GM18520 (cell line): Measurements from ENCODE around the gene MAP2.

ENCODE experiments used
- ATAC-seq: cut with Tn5 transposase; IDR thresholded peaks from one replicate; pipeline ENCODE4 v1.9.1; 2021; ENCODE audit not compliant: unreplicated experiment

MAP2 gene, protein sequence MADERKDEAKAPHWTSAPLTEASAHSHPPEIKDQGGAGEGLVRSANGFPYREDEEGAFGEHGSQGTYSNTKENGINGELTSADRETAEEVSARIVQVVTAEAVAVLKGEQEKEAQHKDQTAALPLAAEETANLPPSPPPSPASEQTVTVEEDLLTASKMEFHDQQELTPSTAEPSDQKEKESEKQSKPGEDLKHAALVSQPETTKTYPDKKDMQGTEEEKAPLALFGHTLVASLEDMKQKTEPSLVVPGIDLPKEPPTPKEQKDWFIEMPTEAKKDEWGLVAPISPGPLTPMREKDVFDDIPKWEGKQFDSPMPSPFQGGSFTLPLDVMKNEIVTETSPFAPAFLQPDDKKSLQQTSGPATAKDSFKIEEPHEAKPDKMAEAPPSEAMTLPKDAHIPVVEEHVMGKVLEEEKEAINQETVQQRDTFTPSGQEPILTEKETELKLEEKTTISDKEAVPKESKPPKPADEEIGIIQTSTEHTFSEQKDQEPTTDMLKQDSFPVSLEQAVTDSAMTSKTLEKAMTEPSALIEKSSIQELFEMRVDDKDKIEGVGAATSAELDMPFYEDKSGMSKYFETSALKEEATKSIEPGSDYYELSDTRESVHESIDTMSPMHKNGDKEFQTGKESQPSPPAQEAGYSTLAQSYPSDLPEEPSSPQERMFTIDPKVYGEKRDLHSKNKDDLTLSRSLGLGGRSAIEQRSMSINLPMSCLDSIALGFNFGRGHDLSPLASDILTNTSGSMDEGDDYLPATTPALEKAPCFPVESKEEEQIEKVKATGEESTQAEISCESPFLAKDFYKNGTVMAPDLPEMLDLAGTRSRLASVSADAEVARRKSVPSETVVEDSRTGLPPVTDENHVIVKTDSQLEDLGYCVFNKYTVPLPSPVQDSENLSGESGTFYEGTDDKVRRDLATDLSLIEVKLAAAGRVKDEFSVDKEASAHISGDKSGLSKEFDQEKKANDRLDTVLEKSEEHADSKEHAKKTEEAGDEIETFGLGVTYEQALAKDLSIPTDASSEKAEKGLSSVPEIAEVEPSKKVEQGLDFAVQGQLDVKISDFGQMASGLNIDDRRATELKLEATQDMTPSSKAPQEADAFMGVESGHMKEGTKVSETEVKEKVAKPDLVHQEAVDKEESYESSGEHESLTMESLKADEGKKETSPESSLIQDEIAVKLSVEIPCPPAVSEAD (N-terminal part only)

GRCh38 chr2:209423562-209424198, at the start of gene MAP2:
TSS of gene MAP2 (plus strand) at chr2:209424047. CDS start at chr2:209653171, 229,124 bp downstream.
- peak; percentile 95 for ATAC-seq

DNA sequence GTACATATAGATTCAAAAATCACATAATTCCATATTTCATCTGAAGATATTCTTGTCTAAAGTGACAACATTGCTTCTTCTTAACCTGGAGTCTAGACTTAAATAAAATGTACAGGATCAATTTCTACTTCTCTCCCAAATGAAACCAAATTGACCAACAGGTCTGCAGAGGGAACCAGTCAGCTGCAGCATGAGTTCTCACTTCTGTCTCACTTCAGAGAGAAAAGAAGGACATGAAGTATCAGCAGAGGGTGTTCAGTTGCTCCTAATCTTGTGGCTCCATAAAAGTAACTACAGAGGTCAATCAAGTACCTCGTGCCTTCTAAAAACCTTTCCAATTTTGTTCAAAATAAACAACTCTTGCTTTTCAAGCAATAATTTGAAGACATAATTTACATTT, 47.2 kb upstream of the MAP2 start:
- ATAC-seq = no peak

DNA sequence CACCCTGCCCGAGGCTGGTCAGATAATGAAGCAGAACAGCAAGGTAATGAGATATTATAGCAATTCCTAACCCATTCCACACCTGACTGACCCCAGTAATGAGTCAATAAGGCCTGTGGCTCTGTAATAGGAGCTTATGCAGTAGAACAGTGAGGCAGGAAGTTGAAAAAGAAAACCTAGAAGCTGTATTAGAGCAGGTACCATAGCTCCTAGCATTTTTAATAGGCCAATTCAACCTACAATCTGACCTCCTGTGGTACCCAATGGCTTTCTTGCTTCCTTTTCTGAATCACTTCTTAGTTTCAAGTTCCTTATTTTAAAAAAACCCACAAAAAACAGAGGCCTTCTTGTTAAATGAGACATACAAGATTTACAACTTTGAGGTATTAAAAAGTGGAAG, 43.6 kb upstream of the MAP2 start:
- peak; percentile 91 for ATAC-seq

DNA sequence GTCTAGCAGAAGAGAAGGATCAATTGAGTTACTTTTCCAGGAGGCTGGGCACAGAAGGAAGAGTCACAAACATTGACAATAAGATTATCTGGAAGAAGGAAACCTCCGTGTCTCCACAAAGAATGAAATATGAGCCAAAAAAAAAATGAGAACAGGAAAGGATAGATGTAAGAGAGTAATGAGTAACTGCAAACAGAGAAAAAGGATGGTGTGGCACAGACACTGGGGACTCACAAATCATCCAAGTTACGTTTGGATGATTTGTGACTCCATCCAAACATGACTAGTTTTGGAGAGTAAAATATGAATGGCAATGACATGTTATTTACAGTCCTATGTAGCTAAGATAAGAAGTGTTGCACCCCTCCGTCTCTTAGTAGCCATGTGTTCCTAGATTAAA, 42.8 kb upstream of the MAP2 start:
- no peak for ATAC-seq

DNA sequence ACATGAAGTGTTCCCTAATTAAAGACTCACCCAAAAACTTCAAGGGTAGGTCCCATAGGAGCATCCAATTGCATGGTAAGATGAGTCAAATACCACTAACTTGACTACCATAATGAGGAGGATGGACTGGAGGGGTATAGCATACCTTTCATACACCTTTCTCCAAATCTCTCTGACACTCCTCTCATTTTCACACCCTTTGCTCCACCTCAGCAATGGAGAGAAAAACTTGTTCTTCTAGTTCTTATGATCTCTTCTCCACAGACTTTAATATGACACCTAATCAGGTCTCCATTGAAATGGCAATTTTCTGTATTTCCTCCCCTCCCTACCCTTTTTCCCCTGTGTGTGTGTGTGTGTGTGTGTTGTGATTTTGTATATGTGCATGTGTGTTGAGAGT, 41.1 kb upstream of the MAP2 start:
- no peak for ATAC-seq

DNA sequence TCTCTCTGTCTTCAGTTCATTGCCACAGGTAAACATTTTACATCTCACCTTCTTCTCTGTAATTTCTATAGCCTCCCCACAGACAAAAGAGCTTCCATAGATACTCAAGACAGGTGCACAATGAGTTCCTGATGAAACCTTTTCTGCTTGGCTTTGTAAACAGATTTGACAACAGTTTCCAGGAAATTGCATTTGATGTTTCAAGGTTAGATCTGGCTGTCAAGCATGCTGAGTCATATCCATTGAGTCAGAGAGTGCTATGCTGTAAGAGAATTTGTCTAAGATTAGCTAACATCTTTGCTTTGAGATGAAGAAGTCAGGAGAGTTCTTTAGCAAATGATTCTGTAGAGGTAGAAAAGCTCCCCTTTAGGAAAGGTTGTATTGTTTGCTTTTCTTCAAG, 40.6 kb upstream of the MAP2 start:
- no peak for ATAC-seq

- ATAC-seq = no peak
These were observed 36.5 kb upstream of the MAP2 start for GRCh38 chr2:209387389-209387788.

GRCh38 chr2:209388446-209389037, 35.3 kb upstream of the MAP2 start:
- no peak for ATAC-seq

DNA sequence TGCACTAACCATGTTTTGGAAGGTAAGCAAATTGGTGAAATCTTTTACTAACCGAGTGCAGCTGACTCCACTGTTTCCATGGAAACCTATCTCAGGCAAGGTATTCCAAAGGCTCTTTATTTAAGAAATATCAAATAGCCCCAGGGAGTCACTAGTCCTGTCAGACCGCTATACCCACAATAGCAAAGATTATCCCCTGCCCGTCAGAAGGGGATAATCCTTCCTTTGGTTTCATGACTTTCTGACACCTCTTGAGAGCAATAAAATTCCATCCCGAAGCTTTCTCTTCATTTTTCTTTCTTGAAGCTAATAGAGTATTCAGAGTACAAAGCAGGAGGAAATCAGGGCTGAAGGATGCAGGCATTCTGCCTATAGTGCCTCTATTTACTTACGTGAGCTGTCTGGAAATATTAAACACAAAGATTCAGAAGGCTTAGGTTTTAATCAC, 34.7 kb upstream of the MAP2 start:
- no peak for ATAC-seq

DNA sequence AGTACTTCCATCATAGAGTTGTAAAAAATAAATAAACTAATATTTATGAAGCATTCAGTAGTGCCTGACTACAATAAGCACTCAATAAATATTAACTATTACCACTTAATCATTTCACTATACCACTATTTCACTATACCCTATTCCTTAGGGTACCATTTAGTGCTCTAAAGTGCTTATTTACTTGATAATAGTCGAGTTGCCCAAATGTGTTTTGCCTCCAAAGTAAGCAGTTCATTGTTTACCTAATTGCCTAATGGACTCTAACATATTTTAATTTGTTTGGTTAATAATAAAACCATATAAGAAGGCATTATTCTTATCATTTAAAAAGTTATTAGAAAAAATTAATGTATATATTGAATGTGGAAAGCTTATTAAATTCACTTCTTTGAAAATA, 33.0 kb upstream of the MAP2 start:
- no peak for ATAC-seq

GRCh38 chr2:209391776-209392401, 32.0 kb upstream of the MAP2 start:
- no peak for ATAC-seq

- no peak for ATAC-seq
These were observed 28.6 kb upstream of the MAP2 start for GRCh38 chr2:209395229-209395628.

DNA sequence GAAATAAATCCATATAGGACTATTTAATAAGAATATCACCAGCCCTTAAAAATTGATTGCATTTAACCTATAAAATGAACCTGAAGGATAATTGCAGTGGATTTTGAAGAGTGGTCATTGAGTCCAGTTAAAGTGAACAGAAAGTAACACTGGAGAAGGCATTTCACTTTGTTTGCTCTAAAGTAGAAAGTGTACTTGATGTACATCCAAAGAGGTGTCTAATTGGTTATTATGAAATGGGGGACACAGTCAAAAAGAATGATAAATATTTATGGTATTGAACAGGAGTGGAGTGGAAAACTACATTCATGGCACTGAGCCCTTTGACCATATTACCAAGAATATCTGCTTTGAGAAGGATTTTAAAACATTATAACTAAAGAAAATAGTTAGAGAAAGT, 28.2 kb upstream of the MAP2 start:
- no peak for ATAC-seq

DNA sequence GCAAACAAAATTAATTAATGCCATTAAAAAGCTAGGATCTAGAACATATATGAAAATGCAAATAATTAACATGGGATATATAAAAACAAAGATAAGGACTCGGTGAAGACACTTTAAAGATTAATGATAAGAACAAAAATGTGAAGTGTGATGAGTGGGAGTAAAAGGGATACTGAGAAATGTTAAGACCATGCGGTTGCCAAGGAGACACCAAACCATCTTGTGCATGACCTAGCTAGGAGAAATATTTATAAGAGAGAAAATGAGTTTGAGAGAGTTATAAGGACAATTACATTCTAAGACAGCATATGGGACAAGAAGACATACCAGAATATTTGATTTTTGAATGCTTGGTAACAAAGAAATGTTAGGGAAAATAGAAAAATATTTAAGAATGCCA, 25.4 kb upstream of the MAP2 start:
- no peak for ATAC-seq

GRCh38 chr2:209401788-209402187, 22.1 kb upstream of the MAP2 start:
- ATAC-seq = no peak

GRCh38 chr2:209411296-209411695, 12.6 kb upstream of the MAP2 start:
- no peak for ATAC-seq

DNA sequence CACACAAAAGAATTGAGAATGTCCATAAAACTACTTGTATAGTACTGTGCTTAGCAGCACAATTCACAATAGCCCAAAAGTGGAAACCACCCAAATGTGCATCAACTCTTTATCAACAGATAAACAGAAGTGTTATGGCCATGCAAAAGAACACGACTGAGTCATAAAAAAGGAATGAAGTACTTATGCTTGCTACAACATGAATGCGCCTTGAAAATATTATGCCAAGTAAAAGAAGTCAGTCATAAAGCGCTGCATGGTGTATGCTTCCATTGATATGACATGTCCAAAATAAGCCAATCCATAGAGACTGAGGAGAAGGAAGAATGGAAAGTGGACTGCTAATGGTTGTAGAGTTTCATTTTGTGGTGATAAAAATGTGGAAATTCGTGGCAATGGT, 12.1 kb upstream of the MAP2 start:
- ATAC-seq = no peak

- ATAC-seq = no peak
These were observed 10.4 kb upstream of the MAP2 start for GRCh38 chr2:209413311-209414014.

DNA sequence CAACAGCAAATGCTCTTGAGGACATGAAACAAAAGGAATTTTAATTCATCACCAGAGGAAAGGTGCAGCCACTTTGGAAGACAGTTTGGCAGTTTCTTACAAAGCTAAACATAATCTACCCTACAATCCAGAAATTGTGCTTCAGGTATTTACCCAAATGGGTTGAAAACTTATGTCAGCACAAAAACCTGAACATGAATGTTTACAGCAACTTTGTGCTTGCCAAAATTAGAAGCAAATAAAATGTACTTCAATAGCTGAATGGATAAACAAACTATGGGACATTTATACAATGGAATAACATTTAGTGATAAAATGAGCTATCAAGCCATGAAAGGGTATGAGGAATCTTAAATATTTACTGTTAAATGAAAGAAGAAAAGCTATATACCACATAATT, 6.9 kb upstream of the MAP2 start:
- no peak for ATAC-seq
